ENCODE data around the gene AGAP1.

AGAP1 gene

DNA sequence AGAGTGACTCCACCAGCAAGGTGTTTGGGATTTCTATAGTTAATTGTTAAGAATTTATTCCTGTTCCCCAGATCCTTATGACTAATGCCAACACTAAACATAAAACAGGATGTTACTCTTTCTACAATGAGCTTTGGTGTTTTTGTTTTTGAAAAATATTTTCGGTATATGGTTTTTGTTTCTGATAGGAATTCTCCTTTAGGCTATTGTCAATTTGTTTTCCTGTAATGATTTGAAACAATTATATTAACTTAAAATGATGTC, 182.6 kb downstream of the AGAP1 start:
- Histone ChIP-seq H3K27ac (ENCODE audit: insufficient read depth, low read depth, low read length, poor library complexity, severe bottlenecking) (no peak overlapping the region), H3K36me3 (ENCODE audit: control insufficient read depth, insufficient read depth, low read length) (no peaks in the 10 kb centered on the region), H3K4me3 (ENCODE audit: insufficient read depth, low read depth, low read length) (no peak overlapping the region), H3K27me3 (ENCODE audit: control insufficient read depth, insufficient read depth, low read length, poor library complexity, severe bottlenecking) (peaks cover 4% of the 10 kb centered on the region), H3K9me3 (ENCODE audit: control insufficient read depth, low read length) (no peaks in the 10 kb centered on the region), H3K4me1 (ENCODE audit: control insufficient read depth, insufficient read depth, low read length) (peaks cover 5% of the 10 kb centered on the region)
- WGBS, 2 experiments = 100% methylated on average over 1 of the region's 1 CpG; no CpG with 5 or more reads in 1 of the 2 experiments

DNA sequence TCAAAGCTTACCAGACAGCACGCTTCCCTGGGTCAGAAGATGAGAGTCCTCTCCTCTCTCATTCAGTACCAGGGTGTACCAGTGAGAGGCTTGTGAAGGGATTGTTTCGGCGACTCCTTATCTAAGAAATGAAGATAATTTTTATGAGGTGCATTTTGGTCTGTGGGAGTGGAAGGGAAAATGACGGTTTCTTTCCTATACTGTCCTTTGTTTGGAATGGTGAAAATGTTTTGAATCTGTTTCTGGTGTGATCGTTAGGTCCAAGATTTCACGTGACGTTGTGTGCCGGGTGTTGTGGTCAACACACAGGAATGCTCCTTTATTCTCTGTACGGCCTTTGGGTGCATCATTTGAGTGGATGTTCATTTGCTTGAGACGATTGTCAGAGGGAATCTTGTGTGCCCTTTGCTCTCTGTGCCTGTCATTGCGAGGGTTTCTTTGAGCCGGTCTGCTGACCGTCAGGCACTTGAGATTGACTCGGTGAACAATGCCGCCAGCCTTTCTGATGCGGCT, 183.5 kb downstream of the AGAP1 start:
- 86 to 91% methylated on average over 16 of the region's 16 CpGs for WGBS, 2 experiments
- Histone ChIP-seq H3K27ac (ENCODE audit: insufficient read depth, low read depth, low read length, poor library complexity, severe bottlenecking) (no peak overlapping the region), H3K4me1 (ENCODE audit: control insufficient read depth, insufficient read depth, low read length) (peaks cover 4% of the 10 kb centered on the region)

DNA sequence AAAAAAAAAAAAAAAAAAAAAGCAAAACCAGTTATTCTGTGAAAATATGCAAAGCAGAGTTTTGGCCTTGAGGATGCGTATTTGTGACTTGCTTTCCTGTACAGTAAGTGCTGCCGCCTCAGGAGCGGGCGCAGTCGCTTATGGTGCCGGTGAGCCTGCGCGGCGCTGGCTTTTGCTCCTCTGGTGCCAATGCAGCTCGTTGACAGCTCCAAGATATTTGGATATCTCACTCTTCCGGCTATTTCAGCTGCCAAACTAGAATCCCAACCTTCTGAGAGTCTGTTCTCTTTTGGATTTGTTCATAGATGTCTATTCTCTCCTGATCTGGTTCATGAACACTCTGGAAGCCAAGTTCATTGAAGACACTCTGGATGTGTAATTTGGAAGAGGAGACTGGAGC, 184.1 kb downstream of the AGAP1 start:
- 97 to 98% methylated on average over 11 of the region's 11 CpGs for WGBS, 2 experiments

More for the DNA sequence above, 183.5 kb downstream of the AGAP1 start:
- no peaks in the 10 kb centered on the region for H3K36me3 ChIP-seq (ENCODE audit: control insufficient read depth, insufficient read depth, low read length)
- no peaks in the 10 kb centered on the region for H3K9me3 ChIP-seq (ENCODE audit: control insufficient read depth, low read length)
- no peaks in the 10 kb centered on the region for H3K27me3 ChIP-seq (ENCODE audit: control insufficient read depth, insufficient read depth, low read length, poor library complexity, severe bottlenecking)
- no peak overlapping the region for H3K4me3 ChIP-seq (ENCODE audit: insufficient read depth, low read depth, low read length)

DNA sequence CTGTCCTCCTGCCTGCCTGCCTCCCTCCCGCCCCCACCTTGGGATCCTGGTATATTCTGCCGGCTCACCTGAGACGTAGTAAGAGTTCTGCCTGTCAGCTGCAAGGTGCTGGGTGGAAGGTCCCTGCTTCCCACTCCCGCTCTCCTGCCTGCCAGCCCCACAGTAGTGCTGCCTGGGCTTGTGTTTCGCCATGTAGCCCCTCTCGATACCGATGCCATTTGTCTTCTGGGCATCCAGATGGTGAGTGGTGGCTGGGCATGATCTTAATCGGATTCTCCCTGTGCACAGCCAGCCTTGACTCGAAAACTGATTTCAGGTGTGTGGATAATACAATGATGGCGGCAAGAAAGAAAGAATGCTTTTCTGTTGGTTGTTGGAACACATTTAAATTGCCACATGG, 184.9 kb downstream of the AGAP1 start:
- Histone ChIP-seq H3K9me3 (ENCODE audit: control insufficient read depth, low read length) (no peaks in the 10 kb centered on the region), H3K4me1 (ENCODE audit: control insufficient read depth, insufficient read depth, low read length) (peaks cover 4% of the 10 kb centered on the region), H3K27ac (ENCODE audit: insufficient read depth, low read depth, low read length, poor library complexity, severe bottlenecking) (no peak overlapping the region), H3K27me3 (ENCODE audit: control insufficient read depth, insufficient read depth, low read length, poor library complexity, severe bottlenecking) (no peaks in the 10 kb centered on the region), H3K4me3 (ENCODE audit: insufficient read depth, low read depth, low read length) (no peak overlapping the region), H3K36me3 (ENCODE audit: control insufficient read depth, insufficient read depth, low read length) (no peaks in the 10 kb centered on the region)
- WGBS, 2 experiments = 94 to 95% methylated on average over 10 of the region's 10 CpGs

More for the DNA sequence above, 184.1 kb downstream of the AGAP1 start:
- H3K4me1 ChIP-seq (ENCODE audit: control insufficient read depth, insufficient read depth, low read length) = peaks cover 4% of the 10 kb centered on the region
- no peaks in the 10 kb centered on the region for H3K27me3 ChIP-seq (ENCODE audit: control insufficient read depth, insufficient read depth, low read length, poor library complexity, severe bottlenecking)
- no peaks in the 10 kb centered on the region for H3K9me3 ChIP-seq (ENCODE audit: control insufficient read depth, low read length)
- H3K27ac ChIP-seq (ENCODE audit: insufficient read depth, low read depth, low read length, poor library complexity, severe bottlenecking) = no peak overlapping the region
- H3K36me3 ChIP-seq (ENCODE audit: control insufficient read depth, insufficient read depth, low read length) = no peaks in the 10 kb centered on the region
- H3K4me3 ChIP-seq (ENCODE audit: insufficient read depth, low read depth, low read length) = no peak overlapping the region

DNA sequence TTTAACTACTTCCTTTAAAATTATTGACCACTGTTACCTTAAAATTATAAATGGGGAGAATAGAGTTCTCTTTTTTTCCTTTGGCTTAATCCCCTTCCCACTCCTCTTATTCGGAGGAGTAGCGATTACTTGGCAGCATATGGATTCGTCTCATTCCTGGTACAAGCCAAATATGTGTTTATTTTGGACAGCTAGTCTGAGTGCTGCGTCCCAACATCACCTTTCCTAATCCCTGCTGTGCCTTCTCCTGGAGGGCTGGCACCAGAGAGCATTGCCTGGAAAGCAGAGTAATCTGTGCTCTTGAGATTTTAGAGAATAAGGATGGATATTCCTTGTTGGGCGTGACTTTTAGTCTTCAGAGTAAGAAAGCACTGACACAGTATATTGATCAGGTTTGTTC, 185.6 kb downstream of the AGAP1 start:
- peaks cover 1% of the 10 kb centered on the region for H3K4me1 ChIP-seq (ENCODE audit: control insufficient read depth, insufficient read depth, low read length)
- H3K36me3 ChIP-seq (ENCODE audit: control insufficient read depth, insufficient read depth, low read length) = no peaks in the 10 kb centered on the region
- no peaks in the 10 kb centered on the region for H3K9me3 ChIP-seq (ENCODE audit: control insufficient read depth, low read length)
- H3K27ac ChIP-seq (ENCODE audit: insufficient read depth, low read depth, low read length, poor library complexity, severe bottlenecking) = no peak overlapping the region
- H3K4me3 ChIP-seq (ENCODE audit: insufficient read depth, low read depth, low read length) = no peak overlapping the region
- no peaks in the 10 kb centered on the region for H3K27me3 ChIP-seq (ENCODE audit: control insufficient read depth, insufficient read depth, low read length, poor library complexity, severe bottlenecking)
- WGBS, 2 experiments = 94 to 100% methylated on average over 4 to 5 of the region's 5 CpGs

DNA sequence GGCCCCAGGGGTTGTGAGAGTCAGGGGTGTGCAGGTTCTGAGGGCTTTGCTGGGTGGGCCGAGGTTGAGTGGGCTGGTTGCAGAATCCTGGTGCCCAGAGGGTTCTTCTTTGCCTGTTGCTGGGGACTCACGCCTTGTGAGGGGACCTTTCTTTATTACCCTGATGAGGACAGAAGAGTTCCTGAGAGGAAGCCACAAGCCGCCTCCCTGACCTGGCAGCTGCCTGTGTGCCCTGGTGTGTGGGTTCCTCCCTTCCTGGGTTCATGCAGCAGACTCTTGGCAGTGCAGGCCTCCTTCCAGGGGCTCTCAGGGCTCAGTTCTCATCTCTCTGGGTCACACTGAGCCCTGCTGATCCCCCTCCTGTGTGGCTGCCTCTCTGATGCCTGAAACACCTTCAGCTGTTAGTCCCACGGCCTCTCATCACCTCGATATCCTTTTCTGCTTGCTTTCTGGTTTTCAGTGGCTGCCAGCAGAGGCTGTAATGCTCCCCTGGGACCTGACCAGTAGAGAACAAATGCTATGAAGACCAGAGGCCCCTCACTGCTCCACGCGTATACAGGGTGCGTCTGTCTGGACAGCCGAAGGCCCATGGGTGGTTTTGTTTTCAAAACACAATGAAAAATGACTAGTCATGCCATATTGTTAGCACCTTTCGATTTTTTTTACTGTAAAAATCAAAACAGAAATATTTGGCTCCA, 191.3 kb downstream of the AGAP1 start:
- H3K4me3 ChIP-seq (ENCODE audit: insufficient read depth, low read depth, low read length) = no peak overlapping the region
- H3K27ac ChIP-seq (ENCODE audit: insufficient read depth, low read depth, low read length, poor library complexity, severe bottlenecking) = no peak overlapping the region
- WGBS, 2 experiments = 93% methylated on average over 10 of the region's 10 CpGs
- no peaks in the 10 kb centered on the region for H3K27me3 ChIP-seq (ENCODE audit: control insufficient read depth, insufficient read depth, low read length, poor library complexity, severe bottlenecking)
- H3K9me3 ChIP-seq (ENCODE audit: control insufficient read depth, low read length) = no peaks in the 10 kb centered on the region
- H3K4me1 ChIP-seq (ENCODE audit: control insufficient read depth, insufficient read depth, low read length) = no peaks in the 10 kb centered on the region
- no peaks in the 10 kb centered on the region for H3K36me3 ChIP-seq (ENCODE audit: control insufficient read depth, insufficient read depth, low read length)

DNA sequence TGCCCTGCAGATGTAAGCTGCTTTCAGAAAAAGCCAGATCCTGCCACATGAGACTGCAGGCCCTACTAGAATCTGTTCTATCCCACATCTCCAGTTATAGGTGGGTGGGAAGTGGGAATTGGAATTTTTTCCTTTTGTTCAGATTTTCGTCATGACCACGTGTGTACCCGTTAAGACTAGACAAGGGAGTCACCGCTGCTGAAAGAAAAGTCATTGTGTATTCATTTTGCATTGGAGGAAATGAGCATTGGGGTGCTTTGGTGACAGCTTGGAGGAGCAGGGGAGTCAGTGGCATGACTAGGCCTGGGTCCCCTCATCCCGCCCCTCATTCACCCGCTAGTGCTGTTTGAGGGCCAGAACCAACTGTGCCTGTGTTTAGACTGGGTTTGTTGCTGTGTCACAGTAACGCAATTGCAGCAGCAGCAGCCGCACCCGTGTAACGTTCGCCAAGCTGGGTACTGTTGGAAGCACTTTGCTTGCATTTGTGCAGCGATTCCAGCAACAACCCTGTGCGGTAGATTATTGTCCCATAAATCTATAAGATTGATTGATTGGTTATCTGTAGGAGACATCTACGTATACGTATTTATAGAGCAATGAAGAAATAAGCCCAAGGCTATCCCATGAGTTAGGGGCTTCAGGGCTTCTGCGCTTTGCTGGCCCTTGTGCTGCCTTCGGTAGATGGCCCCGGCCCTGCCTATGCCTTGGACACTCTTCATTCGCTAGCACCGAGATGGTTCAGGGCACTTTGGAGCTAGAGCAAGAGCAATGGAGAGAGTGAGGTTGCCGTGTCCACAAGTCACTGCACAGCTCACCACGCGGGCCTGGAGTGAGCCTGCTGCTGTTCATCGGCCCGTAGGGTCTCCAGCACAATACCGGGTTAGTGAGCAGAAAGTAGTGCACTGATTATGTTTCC, 194.9 kb downstream of the AGAP1 start:
- WGBS, 2 experiments = 96% methylated on average over 26 of the region's 26 CpGs
- Histone ChIP-seq H3K36me3 (ENCODE audit: control insufficient read depth, insufficient read depth, low read length) (no peaks in the 10 kb centered on the region), H3K9me3 (ENCODE audit: control insufficient read depth, low read length) (no peaks in the 10 kb centered on the region), H3K4me1 (ENCODE audit: control insufficient read depth, insufficient read depth, low read length) (peaks cover 16% of the 10 kb centered on the region), H3K27ac (ENCODE audit: insufficient read depth, low read depth, low read length, poor library complexity, severe bottlenecking) (no peak overlapping the region), H3K4me3 (ENCODE audit: insufficient read depth, low read depth, low read length) (no peak overlapping the region), H3K27me3 (ENCODE audit: control insufficient read depth, insufficient read depth, low read length, poor library complexity, severe bottlenecking) (no peaks in the 10 kb centered on the region)

DNA sequence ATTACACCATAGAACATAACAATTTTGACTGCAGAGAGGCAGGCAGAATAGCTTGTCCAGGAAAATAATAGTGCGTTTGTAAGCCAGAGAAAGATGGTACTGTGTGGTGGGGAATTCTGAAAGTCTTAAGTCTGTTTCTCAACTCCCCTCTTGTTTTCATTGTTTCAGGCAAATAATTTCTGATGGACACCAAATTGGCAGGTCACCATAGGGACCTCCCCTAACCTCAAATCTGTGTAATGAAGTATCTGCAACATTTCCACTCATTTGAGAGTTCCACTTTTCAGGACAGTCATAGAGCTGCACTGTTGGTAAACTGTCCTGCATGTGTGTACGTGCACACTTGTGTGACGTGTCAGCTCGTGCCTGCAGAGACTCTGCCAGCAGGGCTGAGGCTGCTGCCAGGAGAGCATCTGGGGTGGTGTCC, 195.6 kb downstream of the AGAP1 start:
- H3K4me3 ChIP-seq (ENCODE audit: insufficient read depth, low read depth, low read length) = no peak overlapping the region
- 95 to 99% methylated on average over 4 of the region's 4 CpGs for WGBS, 2 experiments
- H3K27me3 ChIP-seq (ENCODE audit: control insufficient read depth, insufficient read depth, low read length, poor library complexity, severe bottlenecking) = no peaks in the 10 kb centered on the region
- no peaks in the 10 kb centered on the region for H3K9me3 ChIP-seq (ENCODE audit: control insufficient read depth, low read length)
- H3K4me1 ChIP-seq (ENCODE audit: control insufficient read depth, insufficient read depth, low read length) = peaks cover 16% of the 10 kb centered on the region
- no peaks in the 10 kb centered on the region for H3K36me3 ChIP-seq (ENCODE audit: control insufficient read depth, insufficient read depth, low read length)
- H3K27ac ChIP-seq (ENCODE audit: insufficient read depth, low read depth, low read length, poor library complexity, severe bottlenecking) = no peak overlapping the region

DNA sequence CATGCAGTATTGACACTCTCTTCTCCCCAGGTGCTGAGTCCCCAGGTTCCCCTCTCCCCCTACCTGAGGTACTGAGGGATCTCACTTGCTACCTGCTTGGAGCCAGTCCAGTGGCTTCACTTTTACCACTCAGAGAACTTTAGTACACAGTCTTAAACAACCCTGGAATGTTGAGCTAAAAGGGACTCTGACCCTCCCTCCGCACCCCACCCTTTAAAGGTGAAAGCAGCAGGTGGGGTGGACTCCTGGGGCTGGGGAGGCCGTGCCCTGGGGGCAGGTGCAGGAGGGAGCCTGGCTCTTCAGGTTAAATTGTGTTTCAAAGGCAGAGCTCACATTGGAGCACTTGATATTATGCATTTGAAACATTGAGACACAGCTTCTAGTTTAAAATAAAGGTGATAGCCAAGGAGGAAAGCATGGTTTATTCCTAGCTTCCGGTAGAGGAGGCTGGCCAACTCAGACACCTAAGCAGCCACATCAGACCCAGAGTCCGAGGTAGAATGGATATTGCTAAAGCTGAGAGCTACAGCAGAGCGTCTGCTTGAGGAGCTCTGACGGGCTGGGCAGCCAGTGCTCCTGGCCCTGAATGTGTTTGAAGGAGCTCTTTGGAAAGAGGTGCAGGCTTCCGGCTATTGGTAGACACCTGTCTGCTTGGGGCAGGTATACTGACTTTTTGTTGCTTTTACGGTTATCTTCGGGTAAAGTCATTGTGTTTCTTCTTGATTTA, 196.4 kb downstream of the AGAP1 start:
- Histone ChIP-seq H3K9me3 (ENCODE audit: control insufficient read depth, low read length) (no peaks in the 10 kb centered on the region), H3K27me3 (ENCODE audit: control insufficient read depth, insufficient read depth, low read length, poor library complexity, severe bottlenecking) (no peaks in the 10 kb centered on the region), H3K36me3 (ENCODE audit: control insufficient read depth, insufficient read depth, low read length) (no peaks in the 10 kb centered on the region), H3K4me3 (ENCODE audit: insufficient read depth, low read depth, low read length) (no peak overlapping the region), H3K4me1 (ENCODE audit: control insufficient read depth, insufficient read depth, low read length) (peaks cover 23% of the 10 kb centered on the region), H3K27ac (ENCODE audit: insufficient read depth, low read depth, low read length, poor library complexity, severe bottlenecking) (no peak overlapping the region)
- WGBS, 2 experiments = 85 to 86% methylated on average over 9 of the region's 9 CpGs
